Spleen (tissue), 11 donors: ENCODE results near the gene RCSD1. TPM values are rescaled to one million over a fixed set of nuclear protein-coding genes. Genes with fewer than 3 reads are reported as not detected.

Experiments used
- DNase-seq: peaks from one replicate; pipeline ENCODE4 v3.0.0-alpha.2; 2020
- H3K27ac ChIP-seq, 8 donors: fragments of 200-600 bp; sonication (generic) in 7 of 8; 1 replicate in 4 of 8; 2 replicates in 4 of 8; pipeline versions ENCODE4 v1.5.0 to v1.8.0; 2016 to 2021; ENCODE audit warnings: inconsistent platforms in 4 of 8, mild to moderate bottlenecking in 4 of 8, moderate library complexity in 1 of 8
- H3K27me3 ChIP-seq, 7 donors: fragments of 200-600 bp; sonication (generic) in 6 of 7; replicated peaks in 1 of 7; 1 replicate in 4 of 7; 2 replicates in 3 of 7; pipeline versions ENCODE4 v1.5.0 to v1.8.0; 2016 to 2021; ENCODE audit warnings: inconsistent platforms in 3 of 7, mild to moderate bottlenecking in 1 of 7
- H3K36me3 ChIP-seq, 6 donors: fragments of 200-600 bp; sonication (generic) in 5 of 6; 1 replicate in 4 of 6; 2 replicates in 2 of 6; pipeline versions ENCODE4 v1.5.0 to v1.8.0; 2016 to 2021; ENCODE audit warnings: inconsistent platforms in 2 of 6
- H3K4me1 ChIP-seq, 6 donors: fragments of 200-600 bp; sonication (generic) in 5 of 6; 1 replicate in 3 of 6; 2 replicates in 3 of 6; pipeline versions ENCODE4 v1.5.0 to v1.8.0; 2016 to 2021; ENCODE audit warnings: inconsistent platforms in 3 of 6
- H3K4me3 ChIP-seq, 8 donors: fragments of 200-600 bp; sonication (generic) in 7 of 8; 1 replicate in 4 of 8; 2 replicates in 4 of 8; pipeline versions ENCODE4 v1.5.0 to v1.8.0; 2016 to 2021; ENCODE audit warnings: inconsistent platforms in 4 of 8, mild to moderate bottlenecking in 4 of 8, moderate library complexity in 2 of 8
- H3K9me3 ChIP-seq, 8 donors: fragments of 200-600 bp; sonication (generic) in 7 of 8; 1 replicate in 4 of 8; 2 replicates in 4 of 8; pipeline versions ENCODE4 v1.5.0 to v1.8.0; 2016 to 2021; ENCODE audit warnings: inconsistent platforms in 4 of 8
- POLR2A ChIP-seq, 3 donors: fragments of 450-650 bp; IDR thresholded peaks; one replicate each; pipeline ENCODE4 v1.5.1; 2017; ENCODE audit warnings: antibody characterized with exemption in 3 of 3, mild to moderate bottlenecking in 1 of 3
- POLR2AphosphoS5 ChIP-seq, 3 donors: sonication (generic); formaldehyde crosslinking; IDR thresholded peaks; one replicate each; pipeline ENCODE4 v1.5.1; 2017; ENCODE audit warnings: antibody characterized with exemption in 3 of 3
- WGBS, 5 donors: extraction: QIAGEN DNeasy Blood & Tissue Kit in 3 of 5; methylation state at CpG; one replicate each; pipeline versions ENCODE4 v1.1.5 to v1.1.7; 2013 to 2018; 5-methylcytosine and 5-hydroxymethylcytosine counted together
- intact Hi-C: fragments of 100-400 bp; cut with DNase I; formaldehyde crosslinking; loops from one replicate; pipeline ENCODE4 v1.15.0; 2023; ENCODE audit warnings: low total_unique reads
- polyA plus RNA-seq, 3 donors: library from polyadenylated mRNA; stranded (reverse); fragments of 200-250 nt; gene quantifications; one replicate each; pipeline ENCODE4 v1.2.1, GENCODE V29; 2013
- total RNA-seq, 7 donors: library from RNA; depleted of rRNA in 3 of 7; stranded (reverse); fragments of >200 nt in 3 of 7; fragmentation: NEBNext Ultra II Directional in 4 of 7; extraction: Animal tissue kit (Norgen Biotek cat#: 25700) in 4 of 7; gene quantifications; one replicate each; pipeline versions ENCODE4 v1.1.0 to v1.2.1, GENCODE V29; 2016 to 2021
- TF ChIP-seq, protein P1 (sequence below), 11 experiments: fragments of 200-600 bp in 7 of 11; fragments of 450-650 bp in 4 of 11; sonication (generic) in 4 of 11; IDR thresholded peaks in 8 of 11; conservative IDR thresholded peaks in 3 of 11; 1 replicate in 7 of 11; 2 replicates in 4 of 11; pipeline versions ENCODE4 v1.4.0 to v1.8.0; 2016 to 2021; ENCODE audit warnings: antibody characterized with exemption in 11 of 11, inconsistent platforms in 4 of 11, mild to moderate bottlenecking in 1 of 11
- donor health status: healthy with polysubstance abuse.
- donor health status: DM: no; HTN: no; CAD: no; lungs with moderate emphysema.
- donor health status: DM: no; HTN: no; CAD: no.
- donor health status: Bipolar disorder and iron deficiency.
- donor health status: healthy.
- donor health status: DM: no; HTN: no; CAD: no.
- donor health status: DM: yes; HTN: yes; CAD: no.

Gene RCSD1
- total and polyA plus RNA-seq, 10 donors = 58.9 to 144 (median 107) TPM

DNA sequence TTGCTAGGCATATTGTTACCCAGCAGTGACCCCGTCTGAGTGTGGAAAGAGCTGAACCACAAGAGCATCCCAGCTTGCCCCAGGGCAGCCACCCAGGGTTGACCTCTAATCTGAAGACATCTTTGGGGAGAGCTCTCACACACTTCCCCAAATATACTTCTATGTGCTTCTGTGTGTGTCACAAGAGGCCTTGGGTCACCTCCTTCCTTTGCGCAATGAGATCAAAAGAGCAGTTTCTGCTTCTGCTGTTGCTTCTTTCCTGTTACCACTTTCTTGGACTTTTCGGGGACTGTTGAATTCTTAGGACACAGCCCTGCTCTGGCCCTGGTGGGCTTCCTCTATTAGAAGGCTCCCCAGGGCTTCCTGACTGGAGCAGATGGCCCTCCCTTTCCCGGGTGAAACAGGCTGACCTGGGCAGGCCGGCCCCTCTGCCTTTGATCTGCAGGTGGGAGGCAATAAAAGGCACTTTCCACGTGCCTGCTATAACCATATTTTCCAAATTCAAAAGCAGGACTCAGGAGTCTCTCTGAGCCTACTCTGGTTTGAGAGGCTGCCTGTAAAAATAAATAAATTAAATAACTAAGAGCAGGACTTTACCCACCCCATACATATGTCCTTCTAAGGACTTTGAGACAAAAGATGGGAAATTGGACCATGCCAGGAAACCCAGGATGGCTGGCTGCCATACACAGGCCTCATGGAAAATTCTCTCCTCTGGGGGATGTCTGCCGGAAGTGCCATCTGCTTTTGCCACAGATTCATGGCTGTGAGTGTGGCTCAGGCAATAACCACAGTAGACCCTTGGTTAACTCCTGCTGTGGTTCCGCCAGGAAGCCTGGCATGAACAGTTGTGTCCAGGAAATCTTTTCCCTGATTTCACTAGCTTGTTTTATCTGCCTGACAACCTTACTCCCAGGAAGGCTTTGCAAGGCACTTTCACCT is 28.3 kb upstream of the RCSD1 start:
- WGBS, 5 donors = 25 to 56% (median 33%) methylated on average over 8 of the region's 8 CpGs
- H3K4me3 ChIP-seq = peak overlapping the region in 1 of 8 donors; percentile 43
- intact Hi-C loops = loop anchor here (2.0 kb wide), 1 partner anchor 87 kb away; no protein-coding TSS in a partner anchor
- peaks cover 0 to 10% (median 3%) of the 10 kb centered on the region in 8 donors for H3K9me3 ChIP-seq
- no peaks in the 10 kb centered on the region for H3K27me3 ChIP-seq
- peaks cover 34 to 52% (median 41%) of the 10 kb centered on the region in 6 donors for H3K4me1 ChIP-seq
- H3K36me3 ChIP-seq = no peaks in the 10 kb centered on the region
- peak; percentile 89 for DNase-seq
- peak overlapping the region; percentile 27 to 92 (median 81) for H3K27ac ChIP-seq
- TF ChIP-seq POLR2A (IDR thresholded peaks at IDR 0.05) (no peak), POLR2AphosphoS5 (IDR thresholded peaks at IDR 0.05) (peak; percentile 8 to 91 (median 17))
- TF ChIP-seq, protein P1, sequence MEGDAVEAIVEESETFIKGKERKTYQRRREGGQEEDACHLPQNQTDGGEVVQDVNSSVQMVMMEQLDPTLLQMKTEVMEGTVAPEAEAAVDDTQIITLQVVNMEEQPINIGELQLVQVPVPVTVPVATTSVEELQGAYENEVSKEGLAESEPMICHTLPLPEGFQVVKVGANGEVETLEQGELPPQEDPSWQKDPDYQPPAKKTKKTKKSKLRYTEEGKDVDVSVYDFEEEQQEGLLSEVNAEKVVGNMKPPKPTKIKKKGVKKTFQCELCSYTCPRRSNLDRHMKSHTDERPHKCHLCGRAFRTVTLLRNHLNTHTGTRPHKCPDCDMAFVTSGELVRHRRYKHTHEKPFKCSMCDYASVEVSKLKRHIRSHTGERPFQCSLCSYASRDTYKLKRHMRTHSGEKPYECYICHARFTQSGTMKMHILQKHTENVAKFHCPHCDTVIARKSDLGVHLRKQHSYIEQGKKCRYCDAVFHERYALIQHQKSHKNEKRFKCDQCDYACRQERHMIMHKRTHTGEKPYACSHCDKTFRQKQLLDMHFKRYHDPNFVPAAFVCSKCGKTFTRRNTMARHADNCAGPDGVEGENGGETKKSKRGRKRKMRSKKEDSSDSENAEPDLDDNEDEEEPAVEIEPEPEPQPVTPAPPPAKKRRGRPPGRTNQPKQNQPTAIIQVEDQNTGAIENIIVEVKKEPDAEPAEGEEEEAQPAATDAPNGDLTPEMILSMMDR (IDR thresholded peaks at IDR 0.05 in 8 of 11, conservative IDR thresholded peaks at IDR 0.05 in 3 of 11) = peak in 1 of 11 experiments; percentile 11

- Histone ChIP-seq H3K27me3 (no peaks in the 10 kb centered on the region), H3K27ac (peak overlapping the region in 4 of 8 donors; percentile 83 to 92 (median 88)), H3K36me3 (peaks cover 0 to 6% (median 0%) of the 10 kb centered on the region in 6 donors), H3K9me3 (peaks cover 5 to 21% (median 14%) of the 10 kb centered on the region in 8 donors), H3K4me3 (peak overlapping the region in 1 of 8 donors; percentile 43), H3K4me1 (peaks cover 34 to 52% (median 41%) of the 10 kb centered on the region in 6 donors)
- intact Hi-C loops = no loop called here
- 30 to 65% (median 45%) methylated on average over 8 of the region's 8 CpGs for WGBS, 5 donors
- DNase-seq = peak; percentile 77
- TF ChIP-seq, protein P1 (IDR thresholded peaks at IDR 0.05 in 8 of 11, conservative IDR thresholded peaks at IDR 0.05 in 3 of 11) = no peak
- no peak for TF ChIP-seq POLR2A (IDR thresholded peaks at IDR 0.05)
- no peak for TF ChIP-seq POLR2AphosphoS5 (IDR thresholded peaks at IDR 0.05)
These were observed 27.2 kb upstream of the RCSD1 start for GRCh38 chr1:167602840-167603239.

GRCh38 chr1:167605576-167605975 is 24.5 kb upstream of the RCSD1 start:
- H3K4me3 ChIP-seq = no peak overlapping the region
- 76 to 93% (median 85%) methylated on average over 3 of the region's 3 CpGs for WGBS, 5 donors
- TF ChIP-seq, protein P1 (IDR thresholded peaks at IDR 0.05 in 8 of 11, conservative IDR thresholded peaks at IDR 0.05 in 3 of 11) = no peak
- no peak for TF ChIP-seq POLR2A (IDR thresholded peaks at IDR 0.05)

DNA sequence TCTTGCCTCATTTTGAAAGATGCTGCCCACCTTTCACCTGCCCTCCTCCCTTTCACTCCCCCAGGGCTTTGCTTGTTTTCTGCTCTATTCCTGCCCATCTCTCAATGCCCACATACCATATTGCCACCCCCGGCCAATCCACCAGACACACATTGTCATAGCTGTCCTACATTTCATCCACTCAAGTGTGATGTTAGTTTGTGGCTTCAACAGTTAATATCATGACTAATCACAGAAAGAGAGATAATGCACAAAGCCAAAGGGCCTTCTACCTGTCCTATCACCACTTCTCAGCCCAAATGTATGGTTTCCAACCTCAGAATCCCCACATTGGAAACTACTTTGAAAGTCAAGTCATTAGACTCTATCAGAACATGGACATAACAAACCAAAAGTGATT is 18.0 kb upstream of the RCSD1 start:
- H3K27me3 ChIP-seq = no peaks in the 10 kb centered on the region
- TF ChIP-seq POLR2A (IDR thresholded peaks at IDR 0.05) (no peak), POLR2AphosphoS5 (IDR thresholded peaks at IDR 0.05) (no peak)
- TF ChIP-seq, protein P1 (IDR thresholded peaks at IDR 0.05 in 8 of 11, conservative IDR thresholded peaks at IDR 0.05 in 3 of 11) = no peak
- intact Hi-C loops = no loop called here
- peaks cover 12 to 68% (median 33%) of the 10 kb centered on the region in 6 donors for H3K4me1 ChIP-seq
- 83 to 88% (median 86%) methylated on average over 1 of the region's 1 CpG for WGBS, 5 donors
- H3K4me3 ChIP-seq = no peak overlapping the region
- H3K36me3 ChIP-seq = peaks cover 0 to 8% (median 0%) of the 10 kb centered on the region in 6 donors
- no peak for DNase-seq
- peaks cover 5 to 23% (median 18%) of the 10 kb centered on the region in 8 donors for H3K9me3 ChIP-seq
- H3K27ac ChIP-seq = peak overlapping the region in 5 of 8 donors; percentile 42 to 74 (median 69)

More at GRCh38 chr1:167605576-167605975, 24.5 kb upstream of the RCSD1 start:
- no peaks in the 10 kb centered on the region for H3K27me3 ChIP-seq
- peaks cover 5 to 30% (median 23%) of the 10 kb centered on the region in 8 donors for H3K9me3 ChIP-seq
- H3K27ac ChIP-seq = no peak overlapping the region
- H3K4me1 ChIP-seq = peaks cover 25 to 51% (median 31%) of the 10 kb centered on the region in 6 donors
- intact Hi-C loops = no loop called here
- H3K36me3 ChIP-seq = peaks cover 0 to 8% (median 0%) of the 10 kb centered on the region in 6 donors
- DNase-seq = no peak
